ENCODE data around the gene RFX8.
A peak's percentile ranks its signal among the peaks of the same experiment; 100 is the strongest.
"Not testable (repeated sequence)": the region's sequence is repeated elsewhere in the genome, so short reads cannot be mapped to it uniquely, and the experiment has no call there.

RFX8 gene

DNA sequence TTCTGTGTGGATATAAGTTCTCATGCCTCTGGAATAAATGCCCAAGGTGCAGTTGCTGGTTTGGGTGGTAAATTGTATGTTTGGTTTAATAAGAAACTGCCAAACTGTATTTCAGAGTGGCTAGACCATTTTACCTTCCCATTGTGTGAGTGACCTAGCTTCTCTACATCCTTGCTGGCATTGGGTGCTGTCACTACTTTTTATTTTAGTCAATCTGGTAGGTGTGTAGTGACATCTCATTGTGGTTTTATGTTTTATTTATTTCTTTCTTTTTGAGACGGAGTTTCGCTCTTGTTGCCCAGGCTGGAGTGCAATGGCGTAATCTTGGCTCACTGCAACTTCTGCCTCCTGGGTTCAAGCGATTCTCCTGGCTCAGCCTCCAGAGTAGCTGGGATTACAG is 36.4 kb downstream of the RFX8 start:
- not testable (repeated sequence) for DNase-seq

DNA sequence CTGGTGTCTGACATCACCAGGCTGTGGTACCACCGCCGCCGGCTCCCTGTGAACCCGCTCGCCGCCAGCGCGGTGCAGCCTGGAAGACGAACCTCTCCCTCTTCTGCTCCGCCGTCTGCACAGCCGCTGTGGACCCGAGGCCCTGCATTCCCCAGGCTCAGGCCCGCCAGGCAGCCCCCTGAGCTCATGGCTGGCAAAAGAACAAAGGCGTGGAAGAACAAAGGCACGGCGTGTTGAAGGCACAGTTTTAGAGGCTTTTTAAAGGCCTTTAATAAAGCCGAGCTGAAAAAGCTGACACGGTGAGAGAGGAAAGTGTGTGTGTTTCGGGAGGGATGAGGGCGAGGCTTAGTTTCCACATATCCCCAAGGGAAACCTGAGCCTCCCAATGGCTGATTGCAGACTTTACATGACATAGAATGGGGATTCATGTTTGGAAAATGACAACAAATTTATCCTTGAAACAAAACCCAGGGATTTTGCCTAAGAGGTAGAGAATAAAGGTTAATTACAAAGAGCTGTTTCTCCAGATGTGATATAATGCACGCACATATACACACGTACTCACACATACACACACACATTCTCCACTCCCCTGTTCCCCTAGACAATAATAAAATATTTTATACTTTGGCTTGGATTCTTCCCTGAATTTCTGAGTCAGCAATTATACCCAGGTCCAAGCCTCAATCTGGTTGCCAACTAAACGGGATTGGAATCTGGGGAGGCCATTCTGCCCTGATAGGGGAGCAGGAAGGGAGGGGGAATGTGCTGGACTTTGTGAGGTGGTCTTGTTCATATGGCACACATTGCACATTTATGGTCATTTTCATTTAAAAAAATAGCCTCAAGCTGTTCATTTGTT is 39.7 kb downstream of the RFX8 start:
- DNase-seq = peak; percentile 15

DNA sequence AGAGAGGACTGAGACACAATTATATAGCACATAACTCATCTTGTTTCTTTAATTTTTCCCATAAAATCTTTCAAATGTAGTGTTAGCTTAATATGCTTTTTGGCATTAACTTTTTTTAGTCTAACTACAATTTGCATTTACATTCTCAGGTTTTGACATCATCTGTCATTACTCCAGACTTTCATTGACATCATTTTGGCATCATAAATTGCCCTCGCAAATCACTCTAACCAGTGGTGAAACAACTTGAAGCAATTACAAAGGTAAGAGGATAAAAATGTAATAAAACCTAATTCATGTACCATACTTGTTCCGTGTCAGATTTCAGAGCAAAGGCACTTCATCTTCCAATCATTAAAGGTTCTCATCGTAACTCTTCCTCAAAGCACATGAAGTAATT is 41.4 kb downstream of the RFX8 start:
- no peak for DNase-seq

DNA sequence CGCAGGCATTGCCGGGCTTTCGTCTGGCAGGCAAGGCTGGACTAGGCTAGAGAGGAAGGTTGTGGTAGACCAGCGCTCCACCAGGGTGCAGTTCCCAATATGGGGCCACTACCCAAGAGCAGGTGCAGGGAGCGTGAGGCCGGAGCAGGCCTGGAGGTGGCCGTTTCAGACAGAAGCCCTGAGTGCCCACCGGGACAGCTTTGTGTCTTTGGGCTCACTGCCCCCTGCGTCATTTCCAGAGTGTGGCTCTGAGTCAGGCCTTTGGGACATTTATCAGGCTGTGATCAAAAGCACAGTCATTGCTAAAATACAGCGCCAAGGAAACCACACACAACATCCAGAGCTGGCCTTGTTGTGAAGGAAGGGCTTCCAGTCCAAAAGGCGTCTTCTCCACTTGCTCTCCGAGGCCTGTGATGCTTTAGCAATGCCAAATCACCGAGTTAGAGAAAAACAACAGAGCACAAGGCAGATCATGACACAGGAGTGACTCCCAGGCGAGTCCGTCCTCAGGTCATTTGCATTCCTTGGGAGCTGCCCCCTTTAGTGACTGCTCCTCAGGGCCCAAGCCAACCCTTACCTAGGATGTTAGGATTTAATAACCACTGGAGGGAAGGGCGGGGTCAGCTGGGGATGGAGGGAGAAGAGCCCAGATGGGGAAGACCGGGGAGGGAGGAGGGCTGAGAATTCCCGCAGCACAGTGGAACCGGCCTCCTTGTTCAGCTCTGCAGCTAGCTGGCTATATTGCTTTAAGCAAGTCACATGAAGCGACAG is 42.3 kb downstream of the RFX8 start:
- no peak for DNase-seq

DNA sequence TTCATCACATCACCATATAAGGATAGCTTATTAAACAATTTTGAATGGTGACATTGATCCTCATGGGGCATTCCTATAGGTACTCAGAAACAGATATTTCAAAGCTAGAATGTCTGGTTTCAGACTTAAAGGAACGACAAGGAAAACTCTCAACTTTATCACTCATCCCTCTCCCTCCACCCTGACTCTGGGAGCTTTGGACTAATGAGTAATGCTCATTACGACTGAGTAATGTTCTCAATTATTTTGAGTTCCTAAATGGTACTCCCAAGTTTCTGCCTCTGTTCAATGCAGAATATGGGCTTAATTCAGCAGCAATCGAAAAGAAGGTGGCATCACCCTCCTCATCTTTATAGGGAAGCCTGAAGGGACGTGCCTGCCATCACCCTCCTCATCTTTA is 43.4 kb downstream of the RFX8 start:
- no peak for DNase-seq

DNA sequence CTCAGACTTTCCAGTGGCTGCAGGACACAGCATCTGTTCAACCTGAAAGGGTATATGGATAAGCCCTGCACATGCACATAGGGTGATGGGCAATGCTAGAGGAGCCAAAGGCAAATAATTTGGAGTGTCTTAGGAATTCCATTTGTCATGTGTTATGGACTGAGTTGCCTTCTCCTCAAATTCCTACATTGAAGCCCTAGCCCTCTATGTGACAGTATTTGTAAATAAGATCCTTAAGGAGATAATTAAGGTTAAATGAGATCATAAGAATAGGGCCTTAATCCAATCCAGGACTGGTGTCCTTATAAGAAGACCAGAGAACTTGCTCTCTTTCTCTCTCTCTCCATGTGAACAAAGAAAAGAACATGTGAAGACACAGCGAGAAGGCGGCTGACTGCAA is 44.8 kb downstream of the RFX8 start:
- no peak for DNase-seq

DNA sequence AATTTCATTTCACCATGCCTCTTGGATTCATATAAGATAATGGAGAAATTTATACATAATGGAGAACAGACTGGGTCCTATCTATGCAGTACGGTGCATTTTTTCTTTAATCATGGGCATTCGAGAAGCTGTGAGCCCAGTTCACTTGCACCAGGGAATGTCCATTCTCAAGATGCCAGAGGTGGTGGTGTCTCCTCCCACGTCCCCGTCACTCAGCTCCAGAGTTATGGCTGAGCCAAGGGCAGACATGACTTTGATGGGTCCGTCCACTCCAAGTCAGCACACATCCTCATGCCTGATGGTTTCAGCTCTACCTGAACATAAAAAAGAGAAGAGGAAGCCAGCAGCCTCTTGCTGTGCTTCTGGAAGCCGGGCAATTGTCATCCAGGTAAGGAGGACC is 45.5 kb downstream of the RFX8 start:
- DNase-seq = no peak

DNA sequence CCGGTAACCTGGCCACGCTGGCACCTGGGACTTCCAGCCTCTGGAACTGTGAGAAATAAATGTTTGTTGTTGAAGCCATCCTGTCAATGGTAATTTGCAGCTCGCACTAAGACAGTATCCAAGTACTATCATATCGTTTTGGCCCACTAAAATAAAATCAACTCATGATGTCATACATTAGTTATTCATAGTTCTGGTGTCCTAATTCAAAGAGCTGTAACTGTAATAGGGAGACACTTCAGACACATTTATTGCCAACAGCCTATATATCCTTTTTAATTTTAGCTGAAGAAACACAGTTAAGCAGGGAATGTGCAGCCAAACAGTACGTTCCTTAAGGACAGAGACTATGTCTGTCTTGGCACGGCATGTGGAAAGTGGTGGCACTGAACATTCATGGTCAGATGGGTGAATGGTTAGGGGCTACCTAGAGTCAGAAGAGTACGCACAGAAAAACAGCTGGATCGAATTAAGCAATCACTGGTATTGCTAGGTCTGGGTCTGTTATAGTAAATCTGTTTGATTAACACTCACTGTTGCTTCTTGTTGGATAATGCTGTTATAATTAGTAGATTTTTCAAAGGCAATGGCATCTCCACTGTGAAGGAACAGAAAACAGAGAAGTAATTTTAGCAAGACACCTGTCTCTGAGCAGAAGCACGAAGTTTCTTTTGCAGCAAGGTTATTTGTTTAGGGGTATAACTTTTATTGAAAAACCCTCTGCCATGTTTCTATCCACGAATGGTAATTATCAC is 46.3 kb downstream of the RFX8 start:
- no peak for DNase-seq

DNA sequence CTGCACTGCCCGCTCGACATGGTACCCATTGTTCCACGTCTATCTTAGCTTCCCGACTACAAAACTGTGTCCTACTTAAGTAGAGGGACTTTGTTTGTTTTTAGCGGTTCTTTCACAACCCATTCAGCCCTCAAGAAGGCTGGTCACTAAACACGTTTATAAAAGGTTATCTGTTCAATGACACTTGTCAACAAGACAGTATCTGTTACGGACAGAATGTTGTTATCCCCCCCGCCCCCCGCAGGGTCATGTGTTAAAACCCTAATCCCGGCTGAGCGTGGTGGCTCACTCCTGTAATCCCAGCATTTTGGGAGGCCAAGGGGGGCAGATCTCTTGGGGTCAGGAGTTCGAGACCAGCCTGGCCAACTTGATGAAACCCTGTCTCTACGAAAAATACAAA is 47.2 kb downstream of the RFX8 start:
- no peak for DNase-seq

DNA sequence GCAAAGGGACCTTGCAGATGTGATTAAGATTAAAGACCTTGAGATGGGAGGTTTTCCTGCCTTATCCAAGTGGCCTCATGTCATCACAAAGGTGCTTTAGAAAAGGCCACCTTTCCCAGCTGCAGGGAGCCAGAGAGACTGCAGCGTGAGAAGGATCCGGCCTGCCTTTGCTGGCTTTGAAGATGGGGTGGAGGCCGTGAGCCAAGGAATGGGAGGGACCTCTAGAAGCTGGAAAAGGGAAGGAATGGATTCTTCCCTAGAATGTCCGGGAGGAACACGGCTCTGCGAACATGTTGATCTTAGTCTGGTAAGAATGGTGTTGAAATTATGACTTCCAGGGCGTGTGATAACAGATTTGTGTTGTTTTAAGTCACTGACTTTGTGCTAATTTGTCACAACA is 47.7 kb downstream of the RFX8 start:
- DNase-seq = no peak

DNA sequence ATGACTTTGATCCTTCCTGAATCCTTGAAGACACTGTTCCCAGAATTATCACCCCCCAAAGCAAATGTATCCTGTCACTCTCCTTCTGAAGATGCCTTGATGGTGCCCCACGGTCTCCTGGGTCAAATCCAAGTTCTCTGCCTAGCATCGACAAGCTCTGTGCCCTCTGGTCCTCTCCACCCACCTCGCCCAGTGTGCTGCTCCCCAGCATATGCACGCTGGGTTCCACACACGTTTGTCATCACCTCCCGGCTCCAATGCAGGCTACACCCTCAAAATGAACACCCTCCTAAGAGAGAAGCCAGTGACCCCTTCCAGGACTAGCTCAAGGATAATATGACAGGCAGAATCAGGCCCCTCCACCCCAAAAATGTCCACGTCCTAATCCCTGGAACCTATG is 48.1 kb downstream of the RFX8 start:
- no peak for DNase-seq

DNA sequence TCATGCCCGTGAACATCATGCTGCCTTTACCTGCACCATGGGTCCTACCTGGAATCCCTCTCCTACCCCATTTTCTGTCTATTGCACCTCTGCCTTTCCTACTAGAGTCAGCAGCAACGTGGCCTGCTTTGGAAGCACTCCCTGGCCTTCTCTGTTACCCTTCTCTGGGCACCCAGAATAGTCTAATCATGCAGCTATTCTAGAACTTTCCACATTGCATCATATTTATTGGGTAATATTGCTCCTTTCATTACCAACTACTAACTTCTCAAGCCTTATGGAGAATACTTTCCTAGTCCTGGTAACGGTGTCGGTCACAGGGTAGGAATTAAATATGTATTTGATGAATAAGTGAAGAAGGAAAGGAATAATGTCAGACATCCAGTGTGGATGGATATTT is 54.3 kb downstream of the RFX8 start:
- DNase-seq = no peak

DNA sequence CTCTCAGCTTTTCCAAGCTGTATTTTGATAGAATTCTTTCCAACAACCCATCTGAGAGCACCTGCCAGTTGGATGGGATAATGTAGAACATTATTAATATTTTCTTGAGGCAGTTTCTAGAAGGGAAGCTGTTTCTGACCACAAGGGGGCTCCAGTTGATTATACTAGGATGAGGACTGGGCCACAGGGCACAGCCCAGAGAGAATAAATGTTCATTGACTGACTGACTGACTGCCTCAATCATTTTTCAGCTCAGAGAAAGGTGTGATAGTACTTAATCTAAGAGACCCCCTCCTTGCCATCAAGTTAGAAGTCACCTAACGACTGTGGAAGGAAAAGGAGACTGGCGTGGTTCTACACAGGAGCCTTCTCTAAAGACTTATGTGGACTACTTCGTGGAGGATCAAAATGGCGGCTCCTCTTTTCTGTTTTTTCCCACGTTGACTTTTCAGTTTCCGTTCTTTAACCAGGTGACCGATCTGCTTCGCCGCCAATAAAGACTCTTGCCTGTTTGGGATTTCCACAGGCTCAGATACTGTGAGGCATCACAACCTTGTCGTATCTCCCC is 55.7 kb downstream of the RFX8 start:
- peak; percentile 2 for DNase-seq

DNA sequence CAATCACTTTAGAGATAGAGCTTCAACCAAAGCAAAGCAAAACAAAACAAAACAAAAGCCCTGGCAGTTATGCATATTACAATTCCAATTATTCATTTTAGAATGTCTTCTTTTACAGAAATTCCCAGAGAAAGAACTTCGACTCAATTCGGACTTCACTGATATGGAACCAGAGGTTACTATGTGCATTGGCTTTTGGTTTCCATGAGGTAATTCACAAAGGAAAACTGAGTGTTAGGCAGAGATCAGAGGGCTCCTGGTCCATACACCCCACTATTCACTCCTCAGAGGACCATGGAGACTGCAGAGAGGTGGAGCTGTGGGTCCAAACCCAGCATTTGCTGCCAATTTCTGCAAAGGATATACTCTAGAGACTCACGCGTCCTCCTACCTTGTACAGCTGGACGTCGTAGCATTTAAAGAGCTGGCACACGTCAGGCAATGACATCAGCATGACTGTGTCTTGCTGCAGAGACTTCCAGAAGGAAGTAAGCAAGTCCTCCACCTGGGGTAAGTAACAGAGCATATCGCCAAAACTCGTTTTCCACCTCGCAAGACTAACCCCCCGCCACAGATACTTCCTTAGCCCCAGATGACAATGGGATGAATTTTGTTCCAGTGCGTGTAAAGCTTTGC is 56.3 kb downstream of the RFX8 start:
- no peak for DNase-seq

DNA sequence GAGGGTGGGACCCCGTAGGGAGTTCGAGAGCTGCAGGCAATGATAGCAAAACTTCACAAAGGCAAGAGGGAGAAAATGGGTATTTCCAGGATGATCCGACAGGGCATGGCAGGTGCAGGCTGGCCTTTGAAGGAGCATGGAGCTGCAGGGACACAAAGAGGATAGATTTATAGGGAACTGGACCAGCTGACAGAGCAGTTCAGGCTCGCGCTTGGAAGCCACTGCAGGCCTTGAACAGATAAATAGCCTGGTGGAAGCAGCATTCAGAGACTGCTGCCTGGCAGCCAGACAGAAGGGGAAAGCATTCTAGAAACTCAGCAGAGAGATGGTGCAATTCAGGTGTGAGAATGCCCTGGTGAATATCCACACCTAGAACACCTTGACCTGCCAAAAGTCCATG is 58.3 kb downstream of the RFX8 start:
- DNase-seq = no peak

DNA sequence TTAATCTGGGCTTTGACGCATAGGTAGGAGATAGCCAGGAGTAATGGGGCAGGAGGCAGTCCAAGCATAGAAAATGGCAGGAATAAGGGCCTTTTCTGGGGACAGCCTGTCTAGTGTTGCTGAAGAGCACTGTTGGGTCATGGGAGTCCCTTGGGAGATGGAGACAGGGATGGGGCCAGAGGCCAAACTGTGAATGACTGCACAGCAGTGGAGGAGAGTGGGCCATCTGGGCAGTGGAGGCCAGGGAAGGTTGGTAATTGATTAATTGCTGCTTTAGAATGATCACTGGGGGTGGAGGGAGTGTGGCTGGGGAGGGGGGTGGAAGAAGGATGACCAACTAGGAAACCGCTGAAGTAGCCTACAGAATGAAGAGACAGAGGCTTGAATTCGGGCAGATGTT is 59.0 kb downstream of the RFX8 start:
- DNase-seq = no peak

DNA sequence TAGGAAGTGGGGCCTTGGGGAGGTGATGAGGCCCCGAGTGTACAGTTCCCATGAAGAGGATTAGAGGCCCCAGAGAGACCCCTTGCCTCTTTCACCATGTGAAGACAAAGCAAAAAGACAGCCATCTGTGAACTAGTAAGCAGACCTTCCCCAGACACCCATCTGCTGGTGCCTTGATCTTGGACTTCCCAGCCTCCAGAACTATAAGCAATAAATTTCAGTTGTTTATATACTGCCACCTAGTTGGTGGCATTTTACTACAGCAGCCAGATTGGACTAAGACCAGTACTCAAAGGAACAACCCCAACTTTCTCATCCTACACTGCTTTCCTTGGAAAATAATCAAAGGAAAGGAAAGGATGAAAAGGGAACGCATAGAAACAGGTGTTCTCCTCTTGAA is 59.7 kb downstream of the RFX8 start:
- DNase-seq = no peak

DNA sequence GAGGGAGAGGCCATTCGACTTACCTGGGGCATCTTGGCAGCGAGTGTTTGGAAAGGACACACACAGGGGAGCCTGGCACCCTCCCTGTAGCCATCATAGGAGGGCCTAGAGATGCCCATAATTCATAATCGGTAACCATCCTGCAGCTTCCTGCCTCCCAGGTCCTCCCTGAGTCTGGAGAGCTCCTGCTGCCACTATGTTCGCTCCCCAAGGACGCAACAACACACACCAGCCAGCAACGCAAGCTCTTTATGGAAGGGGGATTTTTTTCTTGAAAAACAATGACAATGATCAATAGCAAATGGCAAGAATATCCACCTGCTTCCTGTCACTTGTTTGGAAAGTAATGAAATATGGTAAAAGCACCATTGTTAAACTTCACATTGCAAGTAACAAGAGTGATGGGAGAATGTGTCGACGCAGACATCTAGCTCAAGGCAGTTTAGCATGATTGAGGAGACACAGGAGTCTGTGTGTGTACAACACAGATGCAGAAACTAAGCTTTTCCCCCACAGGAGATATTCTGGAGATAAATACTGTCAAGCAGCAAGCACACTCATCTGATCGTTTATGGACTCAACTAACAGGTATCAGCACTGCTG is 62.7 kb downstream of the RFX8 start:
- no peak for DNase-seq

DNA sequence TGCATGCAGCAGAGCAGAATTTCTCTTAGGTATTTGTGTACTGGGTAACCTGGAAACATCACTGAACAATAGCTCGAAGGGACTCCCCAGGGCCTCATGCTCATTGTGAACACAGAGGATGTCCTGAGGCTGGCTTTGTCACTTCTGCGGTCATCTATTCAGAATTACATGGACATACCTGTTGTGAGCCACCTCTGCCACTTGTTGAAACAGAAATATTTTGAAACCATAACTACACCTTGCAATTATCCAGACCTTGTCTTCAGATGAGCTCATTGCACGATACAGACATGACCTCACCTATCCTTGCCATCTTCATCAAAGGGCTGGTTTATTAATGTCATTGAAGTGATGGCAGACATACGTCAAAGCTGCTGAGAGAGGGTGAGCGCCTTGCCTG is 64.2 kb downstream of the RFX8 start:
- DNase-seq = no peak

DNA sequence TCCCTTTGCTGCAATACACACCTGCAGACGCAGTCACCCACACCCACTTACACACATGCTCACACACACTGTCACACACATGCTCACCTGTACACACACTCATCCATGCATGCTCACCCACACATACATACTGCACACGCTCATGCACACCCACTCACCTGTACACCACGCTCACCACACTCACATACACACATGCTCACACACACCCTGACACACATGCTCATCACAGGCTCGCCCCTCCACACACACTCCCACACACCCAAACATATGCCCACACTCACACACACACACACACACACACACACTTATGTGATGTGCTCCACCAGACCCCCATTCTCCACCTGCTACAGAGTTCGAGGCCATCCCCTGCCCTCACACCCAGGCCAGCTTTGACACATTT is 64.8 kb downstream of the RFX8 start:
- DNase-seq = no peak

DNA sequence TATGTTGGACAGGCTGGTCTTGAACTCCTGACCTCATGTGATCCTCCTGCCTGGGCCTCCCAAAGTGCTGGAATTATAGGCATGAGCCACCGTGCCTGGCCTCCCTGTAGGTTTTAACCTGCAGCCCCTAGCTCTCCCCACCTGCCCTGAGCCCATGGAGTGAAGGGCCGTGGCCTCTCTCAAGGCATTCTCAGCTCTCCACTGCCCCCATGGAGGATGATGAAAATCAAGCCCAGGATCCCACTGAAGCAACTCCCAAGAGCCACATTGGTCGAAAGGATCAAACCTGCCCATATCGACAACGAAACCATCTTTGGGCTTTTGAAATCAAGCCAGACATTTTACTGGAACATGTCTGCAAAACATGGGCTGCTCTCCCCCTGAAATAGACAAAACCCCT is 65.2 kb downstream of the RFX8 start:
- no peak for DNase-seq

DNA sequence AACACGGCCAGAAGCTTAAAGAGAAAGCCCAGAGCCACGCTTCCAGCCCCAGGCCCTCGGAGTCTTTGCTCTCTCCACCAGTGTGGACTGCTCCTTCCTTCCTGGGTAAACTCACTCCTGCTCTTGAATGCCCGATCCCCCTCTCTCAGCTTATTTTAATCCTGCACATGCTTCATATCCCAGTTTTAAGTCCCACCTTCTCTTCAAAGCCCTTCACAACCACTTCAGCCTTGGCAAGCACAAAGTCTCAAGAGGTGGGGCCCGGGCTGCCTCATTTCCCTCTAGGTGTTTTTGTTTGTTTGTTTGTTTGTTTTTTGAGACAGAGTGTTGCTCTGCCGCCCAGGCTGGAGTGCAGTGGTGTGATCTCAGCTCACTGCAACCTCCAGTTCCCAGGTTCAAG is 66.0 kb downstream of the RFX8 start:
- DNase-seq = no peak

Data from NCI-H2227 treated with DMSO at 0.1 percent for 48 hours (cell line).